Stomach (tissue), 9 donors: Measurements from ENCODE around the gene PLD4. TPM values are rescaled to one million over a fixed set of nuclear protein-coding genes. Genes with fewer than 3 reads are reported as not detected.

Source experiments
- DNase-seq, 2 donors: peaks; one replicate each; pipeline versions ENCODE4 v3.0.0 to v3.0.0-alpha.2; 2013 to 2019
- H3K27ac ChIP-seq, 5 donors: fragments of 200-600 bp in 4 of 5; sonication (generic) in 4 of 5; one replicate each; pipeline ENCODE4 v1.5.1; 2013 to 2019; ENCODE audit warnings: mild to moderate bottlenecking in 1 of 5, moderate library complexity in 1 of 5
- H3K27me3 ChIP-seq, 3 donors: fragments of 200-600 bp; sonication (generic); one replicate each; pipeline ENCODE4 v1.5.1; 2017 to 2019; ENCODE audit warnings: mixed run types in 1 of 3
- H3K36me3 ChIP-seq, 4 donors: fragments of 200-600 bp; sonication (generic); 1 replicate in 3 of 4; 2 replicates in 1 of 4; pipeline ENCODE4 v1.5.1; 2016 to 2019
- H3K4me1 ChIP-seq, 4 donors: fragments of 200-600 bp; sonication (generic); one replicate each; pipeline ENCODE4 v1.5.1; 2016 to 2019
- H3K4me3 ChIP-seq, 4 donors: fragments of 200-600 bp; sonication (generic) in 3 of 4; one replicate each; pipeline ENCODE4 v1.5.1; 2016 to 2019; ENCODE audit warnings: mild to moderate bottlenecking in 1 of 4
- H3K9me3 ChIP-seq, 4 donors: fragments of 200-600 bp; sonication (generic); one replicate each; pipeline ENCODE4 v1.5.1; 2016 to 2019
- EP300 ChIP-seq: sonication (generic); formaldehyde crosslinking; IDR thresholded peaks from one replicate; pipeline ENCODE4 v1.6.1; 2017; ENCODE audit warnings: antibody characterized with exemption
- POLR2A ChIP-seq, 4 donors: fragments of 450-650 bp; IDR thresholded peaks; one replicate each; pipeline ENCODE4 v1.6.1; 2016; ENCODE audit warnings: antibody characterized with exemption in 4 of 4, control low read depth in 2 of 4, mild to moderate bottlenecking in 1 of 4, moderate library complexity in 1 of 4
- POLR2AphosphoS5 ChIP-seq, 3 donors: sonication (generic); formaldehyde crosslinking; IDR thresholded peaks; one replicate each; pipeline ENCODE4 v1.6.1; 2016; ENCODE audit warnings: antibody characterized with exemption in 3 of 3
- WGBS, 5 donors: extraction: QIAGEN DNeasy Blood & Tissue Kit in 3 of 5; methylation state at CpG; one replicate each; pipeline versions ENCODE4 v1.1.5 to v1.1.7; 2013 to 2018; 5-methylcytosine and 5-hydroxymethylcytosine counted together
- intact Hi-C: fragments of 100-400 bp; cut with DNase I; formaldehyde crosslinking; loops from one replicate; pipeline ENCODE4 v1.15.1; 2023; ENCODE audit warnings: low total_unique reads
- polyA plus RNA-seq, 3 donors: library from polyadenylated mRNA; stranded (reverse); fragments of 200-250 nt; gene quantifications; one replicate each; pipeline ENCODE4 v1.2.3, GENCODE V29; 2013
- total RNA-seq, 5 donors: library from RNA; depleted of rRNA; stranded (reverse); fragments of >200 nt; gene quantifications; one replicate each; pipeline versions ENCODE4 v1.1.0 to v1.2.3, GENCODE V29; 2014 to 2016
- TF ChIP-seq, protein P1 (sequence below), 7 experiments: fragments of 450-650 bp in 4 of 7; fragments of 200-600 bp in 3 of 7; sonication (generic) in 3 of 7; IDR thresholded peaks; one replicate each; pipeline ENCODE4 v1.5.1; 2016 to 2019; ENCODE audit warnings: antibody characterized with exemption in 7 of 7, control low read depth in 2 of 7, mild to moderate bottlenecking in 1 of 7
- donor health status: healthy with polysubstance abuse.
- donor health status: Bipolar disorder and iron deficiency.
- donor health status: healthy.

PLD4 gene
- total and polyA plus RNA-seq, 8 donors = 0.14 to 2.6 (median 1.2) TPM; not detected in 4

DNA sequence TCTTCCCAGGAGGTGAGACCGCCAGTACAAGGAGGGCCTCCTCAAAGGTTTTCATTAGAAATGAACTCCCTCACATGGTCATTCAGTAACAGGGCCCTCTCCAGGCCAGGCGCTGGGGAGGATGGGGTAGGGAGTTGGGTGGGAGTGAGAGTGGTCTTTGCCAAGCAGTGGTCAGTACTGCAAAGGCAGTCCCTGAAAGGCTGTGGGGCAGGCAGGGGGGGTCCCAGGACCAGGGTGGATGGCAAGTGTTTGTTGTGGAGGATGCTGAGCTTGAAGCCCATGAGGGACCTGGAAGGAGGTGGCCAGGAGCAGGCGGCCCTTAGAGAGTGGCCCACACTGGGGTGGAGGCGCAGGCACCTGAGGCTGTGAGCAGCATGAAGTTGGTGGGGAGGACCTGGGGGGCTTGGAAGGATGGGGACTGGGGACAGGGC lies 33.5 kb upstream of the PLD4 start:
- no peak for DNase-seq
- Histone ChIP-seq H3K27me3 (no peaks in the 10 kb centered on the region), H3K9me3 (no peaks in the 10 kb centered on the region), H3K36me3 (peaks cover 19 to 49% (median 42%) of the 10 kb centered on the region in 4 donors), H3K4me1 (peaks cover 15 to 24% (median 21%) of the 10 kb centered on the region in 4 donors), H3K4me3 (no peak overlapping the region), H3K27ac (no peak overlapping the region)
- WGBS, 5 donors = 94 to 100% (median 97%) methylated on average over 4 of the region's 4 CpGs
- TF ChIP-seq POLR2A (IDR thresholded peaks at IDR 0.05) (no peak), POLR2AphosphoS5 (IDR thresholded peaks at IDR 0.05) (no peak), EP300 (no peak)
- TF ChIP-seq, protein P1, sequence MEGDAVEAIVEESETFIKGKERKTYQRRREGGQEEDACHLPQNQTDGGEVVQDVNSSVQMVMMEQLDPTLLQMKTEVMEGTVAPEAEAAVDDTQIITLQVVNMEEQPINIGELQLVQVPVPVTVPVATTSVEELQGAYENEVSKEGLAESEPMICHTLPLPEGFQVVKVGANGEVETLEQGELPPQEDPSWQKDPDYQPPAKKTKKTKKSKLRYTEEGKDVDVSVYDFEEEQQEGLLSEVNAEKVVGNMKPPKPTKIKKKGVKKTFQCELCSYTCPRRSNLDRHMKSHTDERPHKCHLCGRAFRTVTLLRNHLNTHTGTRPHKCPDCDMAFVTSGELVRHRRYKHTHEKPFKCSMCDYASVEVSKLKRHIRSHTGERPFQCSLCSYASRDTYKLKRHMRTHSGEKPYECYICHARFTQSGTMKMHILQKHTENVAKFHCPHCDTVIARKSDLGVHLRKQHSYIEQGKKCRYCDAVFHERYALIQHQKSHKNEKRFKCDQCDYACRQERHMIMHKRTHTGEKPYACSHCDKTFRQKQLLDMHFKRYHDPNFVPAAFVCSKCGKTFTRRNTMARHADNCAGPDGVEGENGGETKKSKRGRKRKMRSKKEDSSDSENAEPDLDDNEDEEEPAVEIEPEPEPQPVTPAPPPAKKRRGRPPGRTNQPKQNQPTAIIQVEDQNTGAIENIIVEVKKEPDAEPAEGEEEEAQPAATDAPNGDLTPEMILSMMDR (IDR thresholded peaks at IDR 0.05) = no peak
- intact Hi-C loops = loop anchor here (10.0 kb wide), 1 partner anchor 154 kb away; no protein-coding TSS in a partner anchor

DNA sequence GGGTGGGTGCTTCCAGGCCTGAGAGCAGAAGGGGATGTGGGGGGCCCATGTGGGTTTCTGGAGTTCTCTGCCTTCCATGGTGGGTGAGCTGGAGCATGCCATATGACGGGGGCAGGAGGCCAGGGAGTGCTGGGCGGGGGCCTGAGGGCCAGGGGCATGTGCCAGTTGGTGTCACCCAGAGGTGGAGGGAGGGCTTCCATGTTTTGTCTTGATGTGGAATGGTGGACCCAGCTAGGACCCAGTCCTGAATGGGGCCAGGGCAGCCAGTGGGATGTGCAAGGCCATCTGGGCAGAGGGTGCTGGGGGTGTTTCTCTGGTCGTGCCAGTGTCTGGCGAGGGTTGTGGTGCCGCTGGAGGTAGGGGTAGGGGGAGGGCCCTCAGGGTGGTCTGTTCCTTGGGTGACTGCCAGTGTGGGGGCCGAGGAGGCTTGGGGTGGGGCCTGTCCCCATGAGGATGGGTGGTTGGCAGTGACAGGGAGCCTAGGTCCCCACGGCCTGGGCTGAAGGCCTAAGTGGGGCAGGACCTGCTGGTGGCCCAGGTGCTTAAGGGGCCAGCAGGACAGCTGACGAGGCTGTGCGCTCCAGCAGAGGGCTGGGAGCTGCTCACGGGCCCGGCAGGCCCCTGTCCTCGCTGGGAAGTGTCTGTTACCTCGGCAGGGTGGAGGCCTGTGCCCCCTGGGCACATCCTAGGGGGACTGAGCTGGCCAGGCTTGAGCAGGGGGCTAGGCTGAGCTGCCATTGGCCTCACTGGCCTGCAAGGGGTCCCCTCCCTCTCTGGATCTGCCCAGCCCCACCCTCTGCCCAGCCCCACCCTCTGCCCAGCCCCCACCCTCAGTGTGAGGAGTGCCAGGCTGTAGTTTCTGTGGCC lies 32.8 kb upstream of the PLD4 start:
- peaks cover 22 to 31% (median 28%) of the 10 kb centered on the region in 4 donors for H3K4me1 ChIP-seq
- peaks cover 12 to 41% (median 34%) of the 10 kb centered on the region in 4 donors for H3K36me3 ChIP-seq
- no peaks in the 10 kb centered on the region for H3K27me3 ChIP-seq
- intact Hi-C loops = loop anchor here (10.0 kb wide), 1 partner anchor 153 kb away; no protein-coding TSS in a partner anchor
- DNase-seq = peak in 1 of 2 donors; percentile 11
- TF ChIP-seq POLR2A (IDR thresholded peaks at IDR 0.05) (no peak), POLR2AphosphoS5 (IDR thresholded peaks at IDR 0.05) (no peak), EP300 (no peak)
- TF ChIP-seq, protein P1 (IDR thresholded peaks at IDR 0.05) = no peak
- no peak overlapping the region for H3K27ac ChIP-seq
- 69 to 83% (median 79%) methylated on average over 7 to 13 of the region's 13 CpGs for WGBS, 5 donors
- no peak overlapping the region for H3K4me3 ChIP-seq
- no peaks in the 10 kb centered on the region for H3K9me3 ChIP-seq

DNA sequence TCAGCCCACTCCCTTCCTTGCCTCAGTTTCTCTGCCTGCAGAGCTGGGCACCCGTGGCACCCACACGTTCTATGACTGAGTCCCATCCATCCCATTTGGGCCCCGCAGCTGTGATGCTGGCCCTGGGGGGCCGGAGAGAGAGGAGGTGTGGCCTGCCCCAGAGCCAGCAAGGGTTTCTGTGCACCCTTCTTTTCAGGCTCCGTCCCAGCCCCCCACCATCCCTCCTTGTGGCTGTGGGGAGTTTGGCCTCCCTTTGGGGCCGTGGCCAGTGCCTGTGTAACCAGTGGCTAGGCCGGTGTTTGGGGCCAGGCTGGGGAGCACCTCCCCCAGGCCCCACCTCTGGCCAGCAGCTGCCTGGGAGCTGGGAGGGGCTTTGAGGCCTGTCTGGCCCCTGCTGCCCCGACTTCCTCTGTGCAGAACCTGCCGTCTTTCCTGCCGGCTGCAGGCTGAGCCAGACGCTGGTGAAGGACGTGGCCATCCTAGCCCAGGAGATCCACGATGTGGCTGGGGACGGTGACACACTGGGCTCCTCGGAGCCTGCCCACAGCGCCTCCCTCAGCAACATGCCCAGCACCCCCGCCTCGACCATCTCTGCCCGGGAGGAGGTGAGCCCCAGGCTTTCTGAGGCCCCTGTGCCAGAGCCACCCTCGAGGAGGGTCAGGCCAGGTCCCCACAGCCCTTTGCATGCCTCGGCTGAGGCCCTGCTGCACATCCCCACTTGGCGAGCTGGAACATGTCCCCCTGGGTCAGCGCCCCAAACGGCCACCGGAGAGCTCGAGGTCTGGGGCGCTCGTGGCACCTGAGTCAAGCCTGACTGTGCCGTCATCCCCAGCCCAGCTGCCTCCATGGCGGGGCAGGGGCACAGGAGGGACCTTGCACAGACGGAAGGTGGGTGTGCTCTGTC lies 31.9 kb upstream of the PLD4 start:
- TF ChIP-seq POLR2A (IDR thresholded peaks at IDR 0.05) (no peak), POLR2AphosphoS5 (IDR thresholded peaks at IDR 0.05) (no peak), EP300 (no peak)
- TF ChIP-seq, protein P1 (IDR thresholded peaks at IDR 0.05) = no peak
- intact Hi-C loops = loop anchor here (10.0 kb wide), 1 partner anchor 152 kb away; no protein-coding TSS in a partner anchor
- peaks cover 22 to 31% (median 28%) of the 10 kb centered on the region in 4 donors for H3K4me1 ChIP-seq
- H3K27me3 ChIP-seq = no peaks in the 10 kb centered on the region
- H3K36me3 ChIP-seq = peaks cover 3 to 33% (median 25%) of the 10 kb centered on the region in 4 donors
- H3K27ac ChIP-seq = no peak overlapping the region
- H3K4me3 ChIP-seq = no peak overlapping the region
- no peaks in the 10 kb centered on the region for H3K9me3 ChIP-seq
- WGBS, 5 donors = 73 to 79% (median 78%) methylated on average over 15 to 31 of the region's 31 CpGs
- peak; percentile 8 to 24 for DNase-seq
